AG09309 (cell line): ENCODE results near the gene NSG1.

Experiments
- DNase-seq: peaks from one replicate; pipeline ENCODE4 v3.0.0-alpha.2; 2010; ENCODE audit warnings: low read depth
- H3K4me3 ChIP-seq: 2 replicates; pipeline ENCODE4 v1.5.1; 2011; ENCODE audit warnings: mild to moderate bottlenecking, low read depth, low read length, moderate library complexity; ENCODE audit not compliant: control insufficient read depth
- CTCF ChIP-seq: IDR thresholded peaks from 2 replicates; pipeline ENCODE4 v1.5.1; 2011; ENCODE audit warnings: mild to moderate bottlenecking, low read depth, low read length, inconsistent platforms; ENCODE audit not compliant: insufficient read depth, control insufficient read depth; ENCODE audit errors: missing control alignments

The NSG1 gene

GRCh38 chr4:4374388-4375098, 12.4 kb upstream of the NSG1 start:
- no peak for TF ChIP-seq CTCF

DNA sequence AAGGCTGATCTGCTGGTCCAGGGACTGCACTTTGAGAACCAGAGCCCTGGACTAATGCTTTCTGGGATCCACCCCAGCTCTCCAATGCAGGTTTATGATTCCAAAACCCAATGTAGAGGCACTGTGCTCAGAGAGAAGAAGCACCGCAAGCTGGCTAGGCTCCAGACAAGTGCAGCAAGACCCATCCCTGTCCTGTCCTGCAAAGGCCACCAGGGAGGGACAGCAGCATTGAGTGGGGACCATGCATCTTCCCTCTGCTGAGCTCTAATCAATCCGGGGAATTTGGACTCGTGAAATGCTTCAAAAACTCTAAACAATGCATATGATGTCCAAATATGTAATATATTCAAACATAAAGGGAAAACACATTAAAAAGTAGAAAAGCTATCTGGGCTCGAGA, 10.8 kb upstream of the NSG1 start:
- no peak overlapping the region for H3K4me3 ChIP-seq
- TF ChIP-seq CTCF = no peak
- DNase-seq = no peak

More at GRCh38 chr4:4374388-4375098, 12.4 kb upstream of the NSG1 start:
- no peak overlapping the region for H3K4me3 ChIP-seq
- no peak for DNase-seq

DNA sequence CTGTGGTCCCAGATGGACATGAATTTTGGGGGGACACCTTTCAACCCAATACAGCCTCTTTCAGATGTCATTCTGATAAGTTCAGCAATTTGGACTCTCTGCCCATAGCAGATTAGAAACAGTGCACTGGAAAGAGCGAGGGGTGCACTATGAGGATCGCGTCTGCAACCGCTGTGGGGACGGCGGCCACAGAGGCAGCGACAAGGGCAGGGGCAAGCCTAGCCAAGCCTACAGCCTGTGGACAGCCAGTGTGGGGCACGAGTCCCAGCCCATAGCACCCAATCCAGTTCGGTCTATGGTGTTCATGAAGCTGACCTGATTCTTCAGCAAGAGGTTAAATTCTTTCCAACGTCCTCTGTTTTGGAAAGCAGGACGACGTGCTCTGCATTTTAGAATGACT, 9.7 kb upstream of the NSG1 start:
- DNase-seq = no peak
- no peak overlapping the region for H3K4me3 ChIP-seq
- TF ChIP-seq CTCF = no peak

- no peak for TF ChIP-seq CTCF
- no peak overlapping the region for H3K4me3 ChIP-seq
- DNase-seq = no peak
These were observed 9.0 kb upstream of the NSG1 start for GRCh38 chr4:4377732-4378460.

GRCh38 chr4:4379540-4380087, 7.3 kb upstream of the NSG1 start:
- DNase-seq = no peak
- no peak overlapping the region for H3K4me3 ChIP-seq
- no peak for TF ChIP-seq CTCF

DNA sequence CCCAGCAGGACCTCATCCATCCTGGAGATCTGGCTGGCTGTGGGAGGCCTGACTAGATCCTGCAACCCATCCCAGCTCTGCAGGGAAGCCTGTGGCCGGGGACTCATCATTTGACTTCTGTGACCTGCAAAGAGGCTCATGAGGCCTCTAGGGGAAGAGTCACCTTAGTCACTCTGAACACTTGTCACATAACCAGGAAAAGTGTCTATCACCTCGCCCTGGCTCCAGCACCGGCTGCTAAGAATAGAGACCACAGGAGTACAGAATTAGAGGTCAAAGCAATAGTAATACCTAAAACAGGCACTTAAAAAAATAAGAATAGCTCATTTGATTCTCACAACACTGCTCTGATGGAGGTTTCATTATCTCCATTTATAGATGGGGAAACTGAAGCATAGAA, 3.8 kb upstream of the NSG1 start:
- TF ChIP-seq CTCF = no peak
- no peak overlapping the region for H3K4me3 ChIP-seq
- no peak for DNase-seq
